ENCODE data around the gene TMEM94. TPM values are rescaled to one million over a fixed set of nuclear protein-coding genes. Genes with fewer than 3 reads are reported as not detected.

The TMEM94 gene
- total RNA-seq, 1 experiment from 2014 or later, result 129 TPM

GRCh38 chr17:75412455-75413317, 43.7 kb upstream of the TMEM94 start:
- TF ChIP-seq TCF7L2 (IDR thresholded peaks at IDR 0.05; ENCODE audit: low read depth, low read length) (no peak), POLR2AphosphoS5 (IDR thresholded peaks at IDR 0.05; ENCODE audit: low read depth, low read length) (no peak; the same call in 1 of the 2 replicates), CTCF (IDR thresholded peaks at IDR 0.05) (peak; percentile 96), REST (IDR thresholded peaks at IDR 0.05; ENCODE audit: insufficient read depth in 1 of 2, low read depth in 2 of 2, low read length in 1 of 2) (no peak)
- ATAC-seq, result peak; percentile 86
- intact Hi-C loops (cut with micrococcal nuclease; ENCODE audit: unreplicated experiment) (no loop called here), in situ Hi-C loops (cut with HindIII; ENCODE audit: low pct_unique_long_range_greater_than_20kb, low sequenced_read_pairs) (no loop called here)
- ChIA-PET CTCF (interaction anchor here (0.6 to 0.8 kb wide), 5 partner anchors 36 to 172 kb away, joined by 3 to 9 read pairs (median 3); partner anchors contain the start of gene MIF4GD), POLR2A (no interaction called here)
- peak overlapping the region in 1 of 2 experiments; percentile 7; a peak in 1 of 4 replicates for H3K4me3 ChIP-seq (ENCODE audit: low read depth in 2 of 2, low read length in 2 of 2)
- H3K4me1 ChIP-seq (ENCODE audit: control insufficient read depth, insufficient read depth, low read length), result peaks cover 3% of the 10 kb centered on the region; the same call in 1 of the 2 replicates
- no peaks in the 10 kb centered on the region for H3K36me3 ChIP-seq (ENCODE audit: control insufficient read depth, insufficient read depth, low read length)
- no TSS peak for BruUV-seq (replicated peaks)
- H3K27me3 ChIP-seq (ENCODE audit: control insufficient read depth, insufficient read depth, low read length), result no peaks in the 10 kb centered on the region
- peak; percentile 47 for DNase-seq (ENCODE audit: low read depth, low spot score)
- no peaks in the 10 kb centered on the region for H3K9me3 ChIP-seq (ENCODE audit: control insufficient read depth, insufficient read depth, low read depth, low read length)
- no peak overlapping the region for H3K27ac ChIP-seq (ENCODE audit: low read length)

- TF ChIP-seq REST (IDR thresholded peaks at IDR 0.05; ENCODE audit: insufficient read depth in 1 of 2, low read depth in 2 of 2, low read length in 1 of 2) (no peak), CTCF (IDR thresholded peaks at IDR 0.05) (no peak), POLR2AphosphoS5 (IDR thresholded peaks at IDR 0.05; ENCODE audit: low read depth, low read length) (no peak), TCF7L2 (IDR thresholded peaks at IDR 0.05; ENCODE audit: low read depth, low read length) (no peak), SIN3A (IDR thresholded peaks at IDR 0.05; ENCODE audit: borderline replicate concordance, insufficient read depth, low read depth, low read length) (no peak)
- Histone ChIP-seq H3K27me3 (ENCODE audit: control insufficient read depth, insufficient read depth, low read length) (no peaks in the 10 kb centered on the region), H3K9me3 (ENCODE audit: control insufficient read depth, insufficient read depth, low read depth, low read length) (no peaks in the 10 kb centered on the region), H3K4me1 (ENCODE audit: control insufficient read depth, insufficient read depth, low read length) (peaks cover 3% of the 10 kb centered on the region; the same call in 1 of the 2 replicates), H3K27ac (ENCODE audit: low read length) (no peak overlapping the region), H3K4me3 (ENCODE audit: low read depth in 2 of 2, low read length in 2 of 2) (no peak overlapping the region), H3K36me3 (ENCODE audit: control insufficient read depth, insufficient read depth, low read length) (no peaks in the 10 kb centered on the region)
- BruUV-seq (replicated peaks), result no TSS peak
- intact Hi-C loops (cut with micrococcal nuclease; ENCODE audit: unreplicated experiment), result no loop called here
- in situ Hi-C loops (cut with HindIII; ENCODE audit: low pct_unique_long_range_greater_than_20kb, low sequenced_read_pairs), result no loop called here
- ChIA-PET POLR2A (no interaction called here), CTCF (interaction anchor here (0.6 to 0.7 kb wide), 2 partner anchors 55 to 351 kb away, joined by 3 to 11 read pairs; no protein-coding TSS in a partner anchor)
- DNase-seq (ENCODE audit: low read depth, low spot score), result no peak
- ATAC-seq, result no peak
These were observed 41.9 kb upstream of the TMEM94 start for GRCh38 chr17:75414488-75414887.
